GM12801 (cell line): ENCODE measurements around the gene TFEB.

Experiments
- CTCF ChIP-seq: IDR thresholded peaks from one replicate; pipeline ENCODE4 v1.5.1; 2011; ENCODE audit warnings: control low read depth; ENCODE audit not compliant: insufficient read length; ENCODE audit errors: extremely low read depth

Gene TFEB

GRCh38 chr6:41735427-41736185 is at the start of gene TFEB:
TFEB (minus strand) TSS chr6:41735608; CDS start chr6:41691213, 44,395 bp downstream.
- TF ChIP-seq CTCF, result no peak

GRCh38 chr6:41784581-41785171 is 49.3 kb upstream of the TFEB start:
- TF ChIP-seq CTCF, result no peak

- TF ChIP-seq CTCF, result no peak
Observed at GRCh38 chr6:41783106-41783780, 47.8 kb upstream of the TFEB start.

- TF ChIP-seq CTCF, result no peak
Observed at GRCh38 chr6:41781366-41781730, 45.9 kb upstream of the TFEB start.

- no peak for TF ChIP-seq CTCF
Observed at GRCh38 chr6:41780551-41781365, 45.4 kb upstream of the TFEB start, which contains the start of gene PRICKLE4. PRICKLE4 (plus strand) TSS chr6:41780782; CDS start chr6:41783474, 2,692 bp downstream.

GRCh38 chr6:41779788-41780550 is 44.6 kb upstream of the TFEB start, which contains the start of gene FRS3:
FRS3 (minus strand) TSS chr6:41779900; CDS start chr6:41776987, 2,913 bp downstream.
- TF ChIP-seq CTCF, result no peak
